ENCODE measurements around the gene TMPRSS11A.

Gene TMPRSS11A

GRCh38 chr4:67871867-67872266, 91.4 kb downstream of the TMPRSS11A start:
- DNase-seq (ENCODE audit: low read depth in 2 of 2) = no peak

- no peak for DNase-seq (ENCODE audit: low read depth in 2 of 2)
Measured at GRCh38 chr4:67869580-67870190, 93.6 kb downstream of the TMPRSS11A start.

GRCh38 chr4:67861513-67861912, 101.8 kb downstream of the TMPRSS11A start:
- no peak for DNase-seq (ENCODE audit: low read depth in 2 of 2)
